Progenitor cell of endocrine pancreas (in vitro differentiated cells): ENCODE results near the gene GUCA2B. TPM values are rescaled to one million over a fixed set of nuclear protein-coding genes. Genes with fewer than 3 reads are reported as not detected.

ENCODE experiments used
- DNase-seq: peaks from one replicate; pipeline ENCODE4 v3.0.0; 2021; ENCODE audit warnings: low spot score; ENCODE audit not compliant: unreplicated experiment
- H3K27ac Mint-ChIP-seq: 2 replicates; pipeline ENCODE4 v1.8.0; 2021; ENCODE audit warnings: mild to moderate bottlenecking, moderate library complexity, mixed read lengths
- H3K27me3 Mint-ChIP-seq: 2 replicates; pipeline ENCODE4 v1.8.0; 2021; ENCODE audit warnings: mixed read lengths
- H3K36me3 Mint-ChIP-seq: 2 replicates; pipeline ENCODE4 v1.8.0; 2022; ENCODE audit warnings: mixed read lengths; ENCODE audit not compliant: insufficient read depth
- H3K4me1 Mint-ChIP-seq: 2 replicates; pipeline ENCODE4 v1.8.0; 2021; ENCODE audit warnings: low read depth, mixed read lengths
- H3K4me3 Mint-ChIP-seq: 2 replicates; pipeline ENCODE4 v1.8.0; 2021; ENCODE audit warnings: low read depth, mild to moderate bottlenecking, moderate library complexity, mixed read lengths
- H3K9me3 Mint-ChIP-seq: 2 replicates; pipeline ENCODE4 v1.8.0; 2021; ENCODE audit warnings: low read depth, mixed read lengths
- CTCF ChIP-seq: fragments of 200-600 bp; sonication (generic); IDR thresholded peaks from one replicate; pipeline ENCODE4 v1.5.0; 2021; ENCODE audit warnings: antibody characterized with exemption, mild to moderate bottlenecking; ENCODE audit not compliant: unreplicated experiment
- total RNA-seq: library from RNA; stranded (reverse); gene quantifications from 2 replicates; pipeline ENCODE4 v1.2.1, GENCODE V29; 2021

Gene GUCA2B
- total RNA-seq, 1 donor from 2014 or later = 0.89 TPM

GRCh38 chr1:42128499-42128898 is 24.7 kb upstream of the GUCA2B start:
- Mint-ChIP-seq H3K27me3 (peaks cover 17% of the 10 kb centered on the region), H3K4me3 (no peak overlapping the region), H3K9me3 (no peaks in the 10 kb centered on the region), H3K27ac (no peak overlapping the region), H3K4me1 (no peaks in the 10 kb centered on the region), H3K36me3 (no peaks in the 10 kb centered on the region)
- no peak for TF ChIP-seq CTCF
- DNase-seq = no peak

- Mint-ChIP-seq H3K27me3 (peaks cover 17% of the 10 kb centered on the region), H3K27ac (no peak overlapping the region), H3K4me3 (no peak overlapping the region), H3K9me3 (no peaks in the 10 kb centered on the region), H3K36me3 (no peaks in the 10 kb centered on the region), H3K4me1 (no peaks in the 10 kb centered on the region)
- no peak for DNase-seq
- no peak for TF ChIP-seq CTCF
These were observed 24.2 kb upstream of the GUCA2B start for GRCh38 chr1:42128964-42129363.

DNA sequence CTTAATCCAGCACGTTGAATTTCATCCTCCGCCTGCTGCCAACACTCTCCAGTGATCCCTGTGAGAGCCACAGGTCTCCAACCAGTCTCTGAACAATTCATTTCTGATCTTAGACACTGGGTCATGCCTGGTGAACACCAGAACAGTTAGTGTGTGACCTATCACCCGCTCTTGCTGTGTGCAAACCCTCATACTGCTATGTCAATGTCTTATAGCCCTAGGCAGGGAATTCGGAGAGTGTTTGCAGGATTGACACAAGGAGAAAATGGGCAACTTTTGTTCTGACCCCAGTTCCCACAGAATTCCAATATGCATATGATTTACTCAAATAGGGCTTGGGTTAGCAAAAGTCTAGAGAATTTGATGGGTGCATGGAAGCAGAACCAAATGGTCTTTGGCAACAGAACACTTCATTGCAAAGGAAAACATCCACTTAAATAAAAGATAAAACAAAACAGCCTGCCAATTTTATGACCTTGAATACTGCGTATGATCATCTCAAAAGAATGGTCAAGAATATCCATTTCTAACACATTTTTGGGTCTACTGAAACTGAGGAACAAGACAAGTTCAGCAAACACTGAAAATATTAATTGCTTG is 23.0 kb upstream of the GUCA2B start:
- DNase-seq = no peak
- Mint-ChIP-seq H3K9me3 (no peaks in the 10 kb centered on the region), H3K4me1 (peaks cover 1% of the 10 kb centered on the region), H3K36me3 (no peaks in the 10 kb centered on the region), H3K27me3 (peaks cover 17% of the 10 kb centered on the region), H3K27ac (no peak overlapping the region), H3K4me3 (no peak overlapping the region)
- TF ChIP-seq CTCF = no peak

DNA sequence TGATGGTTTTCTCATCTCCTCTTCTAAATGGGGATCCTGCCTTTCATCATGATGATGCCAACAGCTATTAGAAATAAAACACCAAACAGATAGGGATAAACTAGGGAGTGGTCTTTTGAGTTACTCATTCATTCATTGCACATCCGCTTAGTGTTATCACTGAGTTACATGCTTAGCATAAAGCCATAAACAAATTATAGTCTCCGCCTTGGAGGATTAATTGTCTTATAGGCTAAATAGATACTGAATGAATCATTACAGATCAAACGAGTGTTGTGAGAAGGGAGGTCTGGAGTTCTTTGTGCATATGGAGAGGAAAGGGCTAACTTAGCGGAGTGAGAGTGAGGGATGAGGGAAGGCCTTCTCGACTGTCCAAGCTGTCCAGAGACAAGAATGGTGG is 19.8 kb upstream of the GUCA2B start:
- Mint-ChIP-seq H3K4me1 (peaks cover 6% of the 10 kb centered on the region), H3K9me3 (no peaks in the 10 kb centered on the region), H3K27ac (no peak overlapping the region), H3K27me3 (peaks cover 6% of the 10 kb centered on the region), H3K36me3 (no peaks in the 10 kb centered on the region), H3K4me3 (no peak overlapping the region)
- TF ChIP-seq CTCF = no peak
- no peak for DNase-seq

DNA sequence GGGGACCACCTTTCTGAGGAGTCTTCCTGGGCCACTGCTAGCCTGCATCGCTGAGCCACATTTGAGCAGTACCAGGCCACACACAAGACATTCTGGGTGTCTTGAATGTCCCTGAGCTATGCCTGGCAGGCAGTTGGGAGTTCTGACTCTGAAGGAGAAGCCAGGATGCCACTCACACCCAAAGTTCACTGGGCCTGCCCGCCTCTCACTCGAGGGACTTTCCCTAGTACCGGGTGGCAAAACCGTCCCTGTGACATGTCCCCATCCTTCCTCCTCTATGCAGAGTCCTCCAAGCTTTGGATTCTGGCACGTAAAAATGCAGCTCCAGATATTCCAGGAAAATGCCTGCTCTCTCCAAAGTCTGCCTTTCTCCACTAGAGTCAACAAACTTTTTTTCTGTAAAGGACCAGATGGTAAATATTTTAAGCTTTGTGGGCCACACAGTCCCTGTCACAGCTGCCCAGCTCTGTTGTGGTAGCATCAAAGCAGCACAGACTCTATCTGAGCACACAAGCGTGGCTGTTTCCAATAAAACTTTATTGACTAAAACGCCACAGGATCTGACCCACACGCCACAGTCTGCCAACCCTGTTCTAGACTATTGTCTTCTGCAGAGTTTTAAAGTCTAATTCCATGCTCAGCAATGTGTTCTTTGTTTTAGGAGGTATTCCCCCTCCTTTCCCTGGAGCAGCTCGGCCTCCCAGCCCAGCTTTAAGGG is 19.2 kb upstream of the GUCA2B start:
- no peak overlapping the region for H3K27ac Mint-ChIP-seq
- no peaks in the 10 kb centered on the region for H3K36me3 Mint-ChIP-seq
- TF ChIP-seq CTCF = no peak
- DNase-seq = no peak
- H3K9me3 Mint-ChIP-seq = no peaks in the 10 kb centered on the region
- peaks cover 6% of the 10 kb centered on the region for H3K4me1 Mint-ChIP-seq
- peaks cover 6% of the 10 kb centered on the region for H3K27me3 Mint-ChIP-seq
- H3K4me3 Mint-ChIP-seq = no peak overlapping the region
